ENCODE data around the gene CEP41. TPM values are rescaled to one million over a fixed set of nuclear protein-coding genes. Genes with fewer than 3 reads are reported as not detected.

The CEP41 gene
- total RNA-seq, 4 donors from 2014 or later: 1.8 to 6.2 (median 1.9) TPM

GRCh38 chr7:130366564-130366963, 74.3 kb downstream of the CEP41 start:
- DNase-seq (no peak), ATAC-seq (no peak)
- intact Hi-C loops (cut with DNase I; ENCODE audit: low total_unique reads): no loop called here
- Histone ChIP-seq H3K27ac (peak overlapping the region; percentile 53 to 78 (median 70)), H3K36me3 (no peaks in the 10 kb centered on the region), H3K4me1 (peaks cover 32 to 53% of the 10 kb centered on the region in 2 donors), H3K4me3 (no peak overlapping the region), H3K27me3 (no peaks in the 10 kb centered on the region), H3K9me3 (no peaks in the 10 kb centered on the region)
- in situ Hi-C loops (cut with MboI; ENCODE audit: low sequenced_read_pairs in 4 of 4): no loop called here
- TF ChIP-seq CTCF (IDR thresholded peaks at IDR 0.05 in 4 of 5, conservative IDR thresholded peaks at IDR 0.05 in 1 of 5) (no peak), POLR2A (IDR thresholded peaks at IDR 0.05) (no peak)

- in situ Hi-C loops (cut with MboI; ENCODE audit: low sequenced_read_pairs in 4 of 4): no loop called here
- H3K27me3 ChIP-seq: no peaks in the 10 kb centered on the region
Measured at GRCh38 chr7:130365511-130366441, 75.0 kb downstream of the CEP41 start.

GRCh38 chr7:130365088-130365487, 75.7 kb downstream of the CEP41 start:
- no peaks in the 10 kb centered on the region for H3K36me3 ChIP-seq
- H3K4me1 ChIP-seq: peaks cover 31 to 50% of the 10 kb centered on the region in 2 donors
- intact Hi-C loops (cut with DNase I; ENCODE audit: low total_unique reads) (no loop called here), in situ Hi-C loops (cut with MboI; ENCODE audit: low sequenced_read_pairs in 4 of 4) (no loop called here)
- no peak for ATAC-seq
- no peak overlapping the region for H3K4me3 ChIP-seq
- no peaks in the 10 kb centered on the region for H3K9me3 ChIP-seq
- no peak for DNase-seq
- peak overlapping the region; percentile 53 to 78 (median 70) for H3K27ac ChIP-seq
- H3K27me3 ChIP-seq: no peaks in the 10 kb centered on the region
- TF ChIP-seq CTCF (IDR thresholded peaks at IDR 0.05 in 4 of 5, conservative IDR thresholded peaks at IDR 0.05 in 1 of 5) (no peak), POLR2A (IDR thresholded peaks at IDR 0.05) (no peak)

More at GRCh38 chr7:130365511-130366441, 75.0 kb downstream of the CEP41 start:
- peak overlapping the region; percentile 53 to 78 (median 70) for H3K27ac ChIP-seq
- TF ChIP-seq CTCF (IDR thresholded peaks at IDR 0.05 in 4 of 5, conservative IDR thresholded peaks at IDR 0.05 in 1 of 5): no peak
- H3K4me1 ChIP-seq: peaks cover 32 to 53% of the 10 kb centered on the region in 2 donors
- H3K4me3 ChIP-seq: peak overlapping the region in 1 of 4 donors; percentile 5
- DNase-seq (peak; percentile 59 to 85), ATAC-seq (peak; percentile 69 to 80)
- no peaks in the 10 kb centered on the region for H3K9me3 ChIP-seq
- H3K36me3 ChIP-seq: no peaks in the 10 kb centered on the region
- intact Hi-C loops (cut with DNase I; ENCODE audit: low total_unique reads): no loop called here

GRCh38 chr7:130364451-130364850, 76.4 kb downstream of the CEP41 start:
- intact Hi-C loops (cut with DNase I; ENCODE audit: low total_unique reads) (no loop called here), in situ Hi-C loops (cut with MboI; ENCODE audit: low sequenced_read_pairs in 4 of 4) (no loop called here)
- Histone ChIP-seq H3K4me1 (peaks cover 26 to 45% of the 10 kb centered on the region in 2 donors), H3K36me3 (no peaks in the 10 kb centered on the region), H3K27ac (peak overlapping the region; percentile 30 to 78 (median 62)), H3K27me3 (no peaks in the 10 kb centered on the region), H3K9me3 (peaks cover 0 to under 1% (median 0%) of the 10 kb centered on the region in 3 donors), H3K4me3 (no peak overlapping the region)
- TF ChIP-seq CTCF (IDR thresholded peaks at IDR 0.05 in 4 of 5, conservative IDR thresholded peaks at IDR 0.05 in 1 of 5): no peak
- DNase-seq: no peak
- ATAC-seq: no peak

Measured in gastrocnemius medialis (tissue), 4 donors.